ENCODE results near the gene UCKL1.

The UCKL1 gene

GRCh38 chr20:63898882-63899558 lies 57.2 kb downstream of the UCKL1 start:
- H3K36me3 ChIP-seq (ENCODE audit: insufficient read depth, low read length) = no peaks in the 10 kb centered on the region
- no peak overlapping the region for H3K4me3 ChIP-seq (ENCODE audit: low read depth in 1 of 2, low read length in 2 of 2)
- no peak overlapping the region for H3K9ac ChIP-seq (ENCODE audit: low read length)
- no peaks in the 10 kb centered on the region for H3K27me3 ChIP-seq (ENCODE audit: control insufficient read depth in 1 of 2, insufficient read depth in 2 of 2, low read length in 2 of 2)
- H3K9me3 ChIP-seq (ENCODE audit: low read length) = no peaks in the 10 kb centered on the region
- no peak overlapping the region for H3K27ac ChIP-seq (ENCODE audit: low read depth, low read length)
- H3K4me1 ChIP-seq (ENCODE audit: insufficient read depth, low read length) = peaks cover 12% of the 10 kb centered on the region

DNA sequence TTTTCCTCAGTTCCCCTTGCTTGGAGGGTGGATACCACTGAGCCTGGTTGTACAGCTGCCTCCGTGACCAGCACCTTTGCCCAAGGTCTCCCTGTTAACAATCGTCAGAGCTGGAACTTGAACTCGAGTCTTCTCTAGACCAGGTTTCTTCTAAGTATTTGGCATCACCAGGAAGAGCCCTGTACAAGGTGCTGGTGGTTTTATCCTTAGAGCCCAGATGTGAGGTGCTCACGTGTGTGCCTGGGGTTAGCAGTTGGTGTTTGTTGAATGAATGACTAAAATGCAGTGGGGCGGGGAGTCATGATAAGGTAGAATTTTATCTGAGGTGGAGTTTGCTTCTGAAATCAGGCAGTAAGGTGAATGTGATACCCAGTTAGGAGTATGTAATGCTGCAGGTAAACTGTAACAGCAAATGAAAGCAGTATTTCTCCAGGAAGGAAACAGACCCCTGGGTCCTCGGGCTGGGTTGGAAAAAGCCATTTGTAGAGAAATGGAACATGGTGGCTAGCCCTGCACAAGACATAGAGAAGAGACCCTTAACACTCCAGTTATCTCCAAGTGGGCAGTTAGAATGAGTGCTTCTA lies 58.1 kb downstream of the UCKL1 start:
- Histone ChIP-seq H3K9ac (ENCODE audit: low read length) (no peak overlapping the region), H3K4me3 (ENCODE audit: low read depth in 1 of 2, low read length in 2 of 2) (no peak overlapping the region), H3K9me3 (ENCODE audit: low read length) (no peaks in the 10 kb centered on the region), H3K27me3 (ENCODE audit: control insufficient read depth in 1 of 2, insufficient read depth in 2 of 2, low read length in 2 of 2) (no peaks in the 10 kb centered on the region), H3K36me3 (ENCODE audit: insufficient read depth, low read length) (no peaks in the 10 kb centered on the region), H3K4me1 (ENCODE audit: insufficient read depth, low read length) (peaks cover 12% of the 10 kb centered on the region), H3K27ac (ENCODE audit: low read depth, low read length) (no peak overlapping the region)

DNA sequence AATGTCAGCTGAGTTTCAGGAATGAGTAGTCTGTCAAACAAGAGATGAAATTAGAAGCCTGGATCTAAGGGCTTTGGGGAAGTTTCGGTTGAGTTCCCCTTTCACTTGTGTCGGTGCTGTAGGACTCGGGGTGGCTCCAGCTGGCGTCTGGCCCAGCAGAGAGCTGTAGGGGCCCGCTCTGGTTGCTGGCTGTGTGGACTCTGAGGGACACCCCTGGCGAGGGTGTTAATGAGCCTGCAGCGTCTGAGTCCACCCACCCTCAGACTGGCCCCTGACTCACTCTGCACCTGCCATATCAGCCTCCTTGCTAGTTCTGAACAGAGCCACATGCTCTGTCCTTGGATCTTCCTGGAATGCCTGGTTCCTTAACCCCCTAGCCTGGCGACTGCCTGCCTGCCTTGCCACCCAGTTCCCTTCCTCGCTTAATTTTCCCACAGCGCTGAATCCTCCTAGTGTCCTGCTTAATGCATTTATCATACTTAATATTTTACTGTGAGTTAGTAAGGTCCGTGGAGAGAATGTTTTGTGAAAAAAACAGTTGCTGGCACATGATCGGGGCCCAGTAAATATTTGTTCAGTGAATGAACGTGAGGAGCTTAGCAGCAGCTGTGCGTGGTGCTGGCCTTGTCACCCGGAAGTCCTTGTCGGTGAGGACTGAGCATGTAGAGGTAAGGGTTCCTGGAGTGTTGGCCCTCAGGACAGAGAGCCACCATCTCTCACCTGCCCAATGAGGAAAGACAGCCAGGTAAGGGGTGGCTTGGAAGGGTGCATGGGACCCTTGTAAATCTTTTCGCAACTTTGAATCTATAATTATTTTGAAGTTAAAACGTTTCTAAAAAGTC lies 59.7 kb downstream of the UCKL1 start:
- peaks cover 12% of the 10 kb centered on the region for H3K4me1 ChIP-seq (ENCODE audit: insufficient read depth, low read length)
- peak overlapping the region; percentile 4 to 70 for H3K4me3 ChIP-seq (ENCODE audit: low read depth in 1 of 2, low read length in 2 of 2)
- H3K27me3 ChIP-seq (ENCODE audit: control insufficient read depth in 1 of 2, insufficient read depth in 2 of 2, low read length in 2 of 2) = no peaks in the 10 kb centered on the region
- H3K9me3 ChIP-seq (ENCODE audit: low read length) = no peaks in the 10 kb centered on the region
- peak overlapping the region; percentile 45 for H3K27ac ChIP-seq (ENCODE audit: low read depth, low read length)
- no peaks in the 10 kb centered on the region for H3K36me3 ChIP-seq (ENCODE audit: insufficient read depth, low read length)
- H3K9ac ChIP-seq (ENCODE audit: low read length) = peak overlapping the region; percentile 23

DNA sequence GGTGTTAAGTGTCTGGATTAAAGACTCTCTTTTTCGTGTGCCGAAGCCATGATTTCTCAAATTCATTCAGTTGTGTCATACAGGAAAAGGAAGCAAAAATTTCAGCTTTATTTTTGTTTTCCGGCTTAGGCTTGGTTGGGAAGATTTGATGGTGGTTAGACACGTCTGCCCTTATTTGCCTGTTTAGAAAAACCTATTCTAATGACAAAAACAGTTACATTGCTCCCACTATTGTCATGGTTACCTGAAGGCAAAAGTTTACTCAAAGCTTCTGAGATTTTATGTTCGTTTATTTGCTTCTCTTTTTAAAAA lies 60.3 kb downstream of the UCKL1 start:
- Histone ChIP-seq H3K4me1 (ENCODE audit: insufficient read depth, low read length) (peaks cover 12% of the 10 kb centered on the region), H3K27me3 (ENCODE audit: control insufficient read depth in 1 of 2, insufficient read depth in 2 of 2, low read length in 2 of 2) (no peaks in the 10 kb centered on the region), H3K9me3 (ENCODE audit: low read length) (no peaks in the 10 kb centered on the region), H3K4me3 (ENCODE audit: low read depth in 1 of 2, low read length in 2 of 2) (peak overlapping the region; percentile 70 to 77), H3K9ac (ENCODE audit: low read length) (peak overlapping the region; percentile 23), H3K27ac (ENCODE audit: low read depth, low read length) (peak overlapping the region; percentile 82), H3K36me3 (ENCODE audit: insufficient read depth, low read length) (peaks cover under 1% of the 10 kb centered on the region)

GRCh38 chr20:63895202-63895951 lies 60.8 kb downstream of the UCKL1 start:
- peaks cover 6% of the 10 kb centered on the region for H3K36me3 ChIP-seq (ENCODE audit: insufficient read depth, low read length)
- peaks cover 12% of the 10 kb centered on the region for H3K4me1 ChIP-seq (ENCODE audit: insufficient read depth, low read length)
- H3K27ac ChIP-seq (ENCODE audit: low read depth, low read length) = peak overlapping the region; percentile 82
- H3K9ac ChIP-seq (ENCODE audit: low read length) = peak overlapping the region; percentile 23
- H3K4me3 ChIP-seq (ENCODE audit: low read depth in 1 of 2, low read length in 2 of 2) = peak overlapping the region; percentile 70 to 77
- no peaks in the 10 kb centered on the region for H3K27me3 ChIP-seq (ENCODE audit: control insufficient read depth in 1 of 2, insufficient read depth in 2 of 2, low read length in 2 of 2)
- H3K9me3 ChIP-seq (ENCODE audit: low read length) = no peaks in the 10 kb centered on the region

DNA sequence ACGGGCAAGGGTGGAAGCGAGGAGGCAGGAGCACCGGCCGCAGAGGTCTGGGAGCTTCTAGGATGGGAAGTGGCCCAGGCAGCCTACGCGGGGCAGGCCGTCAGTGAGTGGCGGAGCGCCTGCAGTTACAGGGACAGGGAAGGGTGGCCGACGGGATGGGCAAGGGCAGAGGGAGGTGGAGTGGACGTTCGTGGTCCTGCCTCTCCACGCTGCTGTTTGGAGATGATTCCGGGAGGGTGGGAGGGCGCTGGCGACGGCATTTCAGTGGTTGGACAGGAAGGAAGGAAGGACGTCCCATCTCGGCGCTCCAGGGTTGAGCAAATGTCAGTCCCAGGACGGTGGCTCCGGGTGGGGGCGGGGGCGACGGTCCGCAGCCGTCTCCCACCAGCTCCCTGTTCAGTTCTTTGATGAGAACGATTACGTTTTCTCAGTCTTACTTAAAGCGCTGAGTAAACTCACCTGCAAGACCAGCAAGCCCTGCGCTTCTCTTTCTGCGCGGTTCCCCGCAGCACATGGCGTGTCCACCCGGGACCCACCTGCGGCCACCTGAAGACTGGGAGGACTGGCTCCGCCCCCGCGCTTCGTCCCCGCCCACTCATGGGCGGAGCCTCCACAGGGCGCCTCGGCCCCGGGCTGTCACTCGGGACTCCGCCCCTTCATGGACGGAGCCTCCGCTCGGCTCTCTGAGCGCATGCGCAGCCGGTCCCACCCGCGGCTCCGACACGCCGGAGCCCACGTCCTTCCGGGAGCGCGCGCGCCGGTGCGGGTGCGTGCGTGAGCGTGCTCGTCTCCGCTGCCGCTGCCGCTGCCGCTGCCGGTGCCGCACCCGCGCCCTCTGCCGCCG lies 61.6 kb downstream of the UCKL1 start, which contains the start of gene DNAJC5:
Gene DNAJC5, plus strand, starts transcription at position 769 of the 844 bp plus-strand sequence. CDS start 33,220 bp downstream, outside the sequence.
- peaks cover 12% of the 10 kb centered on the region for H3K4me1 ChIP-seq (ENCODE audit: insufficient read depth, low read length)

DNA sequence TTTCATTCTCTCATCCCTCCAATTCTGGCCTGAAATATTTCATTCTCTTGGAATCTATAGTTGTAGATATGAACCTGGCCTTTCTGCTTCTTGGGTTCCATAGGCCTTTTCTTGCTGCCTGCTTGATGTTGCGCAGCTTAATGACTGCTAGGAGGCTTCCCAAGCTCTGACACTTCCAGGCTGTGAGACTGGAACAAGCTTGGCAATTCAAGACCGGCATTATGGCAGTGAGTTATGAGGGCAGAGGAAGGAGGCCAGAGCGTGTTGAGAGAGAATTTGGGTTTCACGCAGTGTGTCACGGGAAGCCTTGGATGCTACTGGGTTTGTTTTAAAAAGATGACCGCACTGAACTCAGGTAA lies 62.2 kb downstream of the UCKL1 start:
- H3K9me3 ChIP-seq (ENCODE audit: low read length) = no peaks in the 10 kb centered on the region
- no peak overlapping the region for H3K4me3 ChIP-seq (ENCODE audit: low read depth in 1 of 2, low read length in 2 of 2)
- peaks cover 20% of the 10 kb centered on the region for H3K36me3 ChIP-seq (ENCODE audit: insufficient read depth, low read length)
- H3K27ac ChIP-seq (ENCODE audit: low read depth, low read length) = no peak overlapping the region
- H3K4me1 ChIP-seq (ENCODE audit: insufficient read depth, low read length) = peaks cover 12% of the 10 kb centered on the region
- H3K27me3 ChIP-seq (ENCODE audit: control insufficient read depth in 1 of 2, insufficient read depth in 2 of 2, low read length in 2 of 2) = no peaks in the 10 kb centered on the region
- no peak overlapping the region for H3K9ac ChIP-seq (ENCODE audit: low read length)

More for the DNA sequence above, 61.6 kb downstream of the UCKL1 start, which contains the start of gene DNAJC5:
- peak within 1 kb of the TSS; percentile 70 to 77 for H3K4me3 ChIP-seq (ENCODE audit: low read depth in 1 of 2, low read length in 2 of 2)
- H3K9ac ChIP-seq (ENCODE audit: low read length) = peak within 1 kb of the TSS; percentile 23
- H3K27me3 ChIP-seq (ENCODE audit: control insufficient read depth in 1 of 2, insufficient read depth in 2 of 2, low read length in 2 of 2) = no peaks in the 10 kb centered on the region
- H3K9me3 ChIP-seq (ENCODE audit: low read length) = no peaks in the 10 kb centered on the region
- peak within 1 kb of the TSS; percentile 82 for H3K27ac ChIP-seq (ENCODE audit: low read depth, low read length)
- peaks cover 14% of the 10 kb centered on the region for H3K36me3 ChIP-seq (ENCODE audit: insufficient read depth, low read length)

DNA sequence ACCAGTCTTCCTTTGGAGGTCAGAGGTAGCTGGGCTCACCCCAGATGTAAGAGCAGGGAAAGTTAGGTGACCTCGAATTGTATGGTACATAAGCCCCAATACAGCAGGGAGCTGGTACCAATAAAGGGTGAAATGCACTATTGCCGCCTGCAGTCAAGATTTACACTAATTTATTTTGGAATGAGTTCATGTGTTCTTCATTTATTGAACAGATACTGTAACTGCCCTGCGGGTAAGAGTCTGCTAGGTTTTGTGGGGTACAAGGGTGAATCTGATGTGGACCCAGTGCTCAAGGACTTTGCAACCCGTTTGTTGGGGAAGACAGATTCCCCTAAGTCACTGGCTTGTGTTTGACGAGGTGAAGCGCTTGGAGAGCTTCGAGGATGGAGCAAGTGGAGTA lies 63.8 kb downstream of the UCKL1 start:
- Histone ChIP-seq H3K36me3 (ENCODE audit: insufficient read depth, low read length) (peaks cover 30% of the 10 kb centered on the region), H3K9me3 (ENCODE audit: low read length) (no peaks in the 10 kb centered on the region), H3K4me3 (ENCODE audit: low read depth in 1 of 2, low read length in 2 of 2) (no peak overlapping the region), H3K4me1 (ENCODE audit: insufficient read depth, low read length) (peaks cover 12% of the 10 kb centered on the region), H3K9ac (ENCODE audit: low read length) (no peak overlapping the region), H3K27me3 (ENCODE audit: control insufficient read depth in 1 of 2, insufficient read depth in 2 of 2, low read length in 2 of 2) (no peaks in the 10 kb centered on the region), H3K27ac (ENCODE audit: low read depth, low read length) (no peak overlapping the region)

DNA sequence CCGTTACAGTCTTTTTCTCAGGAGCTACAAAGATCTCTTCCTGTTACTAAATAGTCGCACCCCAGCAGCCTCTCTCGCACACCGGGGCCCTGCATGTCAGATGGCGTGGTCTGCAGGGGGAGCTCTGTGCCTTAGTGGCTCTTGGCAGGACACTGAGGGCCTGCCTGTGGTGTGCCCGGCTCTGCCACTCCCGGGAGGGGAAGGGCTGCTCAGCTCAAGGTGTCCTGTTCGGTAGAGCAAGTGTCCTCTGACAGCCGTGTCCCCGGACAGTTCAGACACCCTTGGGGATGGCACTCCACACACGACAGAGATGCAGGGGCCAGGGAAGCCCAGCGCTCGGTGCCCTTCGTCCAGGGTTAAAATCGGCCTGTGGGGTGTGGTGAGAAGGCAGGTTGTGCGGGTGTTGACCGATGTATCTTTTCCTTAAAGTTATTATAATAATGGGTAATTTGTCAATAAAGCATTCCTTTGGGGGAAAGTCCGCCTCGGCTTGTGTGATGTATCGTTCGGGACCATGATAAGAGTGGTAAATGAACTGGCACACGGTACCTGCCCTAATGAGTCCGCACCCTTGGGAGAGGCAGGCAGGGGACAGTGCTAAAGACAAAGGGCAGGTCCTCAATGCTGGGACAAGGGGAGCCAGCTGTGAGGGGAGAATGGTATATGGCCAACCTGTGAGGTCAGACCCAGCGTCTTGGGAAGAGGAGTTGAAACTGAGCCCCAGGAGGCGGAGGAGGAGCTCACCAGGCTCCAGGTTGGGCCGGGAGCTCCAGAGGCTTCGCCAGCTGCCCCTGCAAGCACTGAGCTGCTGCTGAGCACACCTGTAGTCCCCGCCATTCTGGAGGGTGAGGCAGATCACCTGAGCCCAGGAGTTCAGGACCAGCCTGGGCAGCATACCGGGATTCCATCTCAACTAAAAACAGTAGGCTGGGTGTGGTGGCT lies 64.9 kb downstream of the UCKL1 start:
- Histone ChIP-seq H3K4me1 (ENCODE audit: insufficient read depth, low read length) (peaks cover 6% of the 10 kb centered on the region), H3K27ac (ENCODE audit: low read depth, low read length) (no peak overlapping the region), H3K27me3 (ENCODE audit: control insufficient read depth in 1 of 2, insufficient read depth in 2 of 2, low read length in 2 of 2) (no peaks in the 10 kb centered on the region), H3K36me3 (ENCODE audit: insufficient read depth, low read length) (peaks cover 33% of the 10 kb centered on the region), H3K9me3 (ENCODE audit: low read length) (no peaks in the 10 kb centered on the region), H3K9ac (ENCODE audit: low read length) (no peak overlapping the region), H3K4me3 (ENCODE audit: low read depth in 1 of 2, low read length in 2 of 2) (no peak overlapping the region)

DNA sequence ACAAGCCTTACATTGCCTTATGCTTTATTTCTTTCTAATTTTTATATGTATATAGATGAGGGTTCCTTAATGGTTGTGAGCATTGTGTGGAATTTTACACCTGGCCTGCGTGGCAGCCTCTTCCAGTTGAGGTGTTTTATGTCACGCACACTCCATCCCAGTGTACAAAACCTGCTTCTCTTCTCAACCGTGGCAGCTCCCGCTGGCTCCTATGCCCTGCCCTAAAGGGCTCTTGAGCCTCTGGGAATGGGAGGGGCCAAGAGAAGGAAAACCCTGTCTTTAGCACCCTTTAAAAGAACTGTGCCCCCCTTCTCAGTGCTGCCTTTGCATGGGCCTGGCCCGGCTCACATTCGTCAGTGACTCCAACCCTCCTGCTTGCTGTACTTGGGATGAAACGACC lies 65.6 kb downstream of the UCKL1 start:
- no peak overlapping the region for H3K9ac ChIP-seq (ENCODE audit: low read length)

More for the DNA sequence above, 65.6 kb downstream of the UCKL1 start:
- Histone ChIP-seq H3K27me3 (ENCODE audit: control insufficient read depth in 1 of 2, insufficient read depth in 2 of 2, low read length in 2 of 2) (no peaks in the 10 kb centered on the region), H3K9me3 (ENCODE audit: low read length) (no peaks in the 10 kb centered on the region), H3K4me3 (ENCODE audit: low read depth in 1 of 2, low read length in 2 of 2) (no peak overlapping the region), H3K4me1 (ENCODE audit: insufficient read depth, low read length) (no peaks in the 10 kb centered on the region), H3K36me3 (ENCODE audit: insufficient read depth, low read length) (peaks cover 33% of the 10 kb centered on the region), H3K27ac (ENCODE audit: low read depth, low read length) (no peak overlapping the region)
